GM19468 (cell line): ENCODE data around the gene BOD1L1.

Experiments used
- ATAC-seq: cut with Tn5 transposase; IDR thresholded peaks from one replicate; pipeline ENCODE4 v1.9.1; 2021; ENCODE audit warnings: mild to moderate bottlenecking, moderate library complexity, moderate number of reproducible peaks; ENCODE audit not compliant: unreplicated experiment; ENCODE audit errors: extremely low read depth

The BOD1L1 gene

GRCh38 chr4:13626492-13627177 is 890 bp downstream of the BOD1L1 start:
- ATAC-seq: no peak

- ATAC-seq: no peak
Measured at GRCh38 chr4:13618212-13618806, 9.2 kb downstream of the BOD1L1 start.

GRCh38 chr4:13617801-13618200 is 9.7 kb downstream of the BOD1L1 start:
- ATAC-seq: no peak

GRCh38 chr4:13616597-13616996 is 10.9 kb downstream of the BOD1L1 start:
- ATAC-seq: no peak

DNA sequence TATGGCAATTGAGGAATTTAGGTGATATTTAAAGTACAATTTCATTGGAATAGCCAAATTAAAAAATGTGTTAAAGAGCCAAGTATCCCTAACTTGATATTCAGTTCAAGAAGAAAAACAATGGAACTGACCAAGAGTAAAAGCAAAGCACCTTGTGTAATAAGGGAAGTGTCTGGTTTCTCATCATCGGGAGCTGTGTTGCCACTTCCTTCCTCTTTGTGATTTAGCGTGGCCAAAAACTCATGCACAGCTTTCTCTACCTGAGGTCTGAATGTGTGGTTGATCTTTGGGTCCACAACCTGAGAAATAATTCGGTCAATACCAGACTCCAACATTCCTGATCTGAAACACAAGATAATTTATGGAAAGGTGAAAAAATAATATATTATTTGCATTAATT is 12.4 kb downstream of the BOD1L1 start:
- no peak for ATAC-seq

GRCh38 chr4:13612569-13612968 is 15.0 kb downstream of the BOD1L1 start:
- no peak for ATAC-seq

DNA sequence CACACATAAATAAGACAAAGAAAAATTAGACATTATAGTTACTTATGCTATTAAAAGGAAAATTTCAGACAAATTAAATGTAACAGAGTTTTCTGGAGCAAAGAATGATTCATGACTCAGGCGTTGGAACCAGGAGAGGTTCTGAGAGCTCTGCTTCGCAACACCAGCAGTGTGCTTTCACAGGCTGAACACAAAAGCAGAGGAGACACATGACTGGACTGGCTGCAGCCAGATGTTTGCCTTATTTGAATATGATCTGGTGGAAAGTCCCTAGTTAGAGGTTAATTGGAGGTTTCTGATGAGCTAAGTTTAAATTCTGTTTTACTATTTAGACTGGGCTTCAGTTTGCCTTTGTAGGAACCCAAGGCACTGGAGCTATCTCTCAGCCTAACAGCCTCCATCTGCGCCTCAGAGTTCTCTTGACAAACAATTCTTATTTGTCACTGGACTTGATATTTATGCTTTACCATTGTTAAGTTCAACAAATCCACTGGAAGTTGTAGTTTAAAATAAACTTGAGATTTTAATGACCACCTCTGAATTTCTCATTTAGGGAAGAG is 16.2 kb downstream of the BOD1L1 start:
- peak; percentile 96 for ATAC-seq

DNA sequence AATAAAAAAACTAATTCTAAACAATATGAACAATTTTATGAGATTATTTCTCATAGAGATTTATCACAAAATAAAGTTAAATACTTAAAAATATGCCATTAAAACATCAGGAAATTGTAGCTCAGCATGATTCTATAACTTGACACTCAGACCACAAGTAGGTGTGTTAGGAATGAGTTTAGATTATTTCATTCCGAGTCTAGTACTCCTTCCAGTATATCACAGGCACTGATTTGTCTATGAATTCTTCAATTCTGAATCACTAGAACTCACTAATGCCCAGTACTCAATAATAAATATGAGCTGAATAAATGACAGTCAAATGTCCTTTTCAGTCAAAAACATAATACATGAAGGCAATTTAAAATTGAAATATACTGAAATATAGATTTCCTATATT is 22.2 kb downstream of the BOD1L1 start:
- ATAC-seq: no peak

DNA sequence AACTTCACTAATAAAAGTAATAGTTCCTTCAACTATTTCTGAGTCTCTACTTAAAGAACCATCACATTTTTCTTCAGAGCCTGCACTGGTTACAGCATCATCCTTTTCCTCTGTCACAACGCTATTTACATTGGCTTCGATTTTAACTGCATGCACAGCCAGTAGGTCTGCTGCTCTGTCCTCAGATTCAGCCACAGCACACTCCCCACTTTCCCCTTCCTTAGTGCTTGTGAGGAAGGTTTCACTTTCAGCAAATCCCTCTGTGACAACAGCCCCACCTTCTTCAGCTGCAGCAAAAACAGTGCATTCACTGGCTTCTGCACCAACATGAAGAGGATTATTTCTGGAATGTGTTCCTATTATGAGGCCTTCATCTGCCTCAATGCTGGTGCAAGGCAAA is 25.7 kb downstream of the BOD1L1 start:
- ATAC-seq: no peak

- ATAC-seq: peak; percentile 66
Measured at GRCh38 chr4:13601048-13601447, 26.5 kb downstream of the BOD1L1 start.

- ATAC-seq: no peak
Measured at GRCh38 chr4:13599159-13599558, 28.4 kb downstream of the BOD1L1 start.

DNA sequence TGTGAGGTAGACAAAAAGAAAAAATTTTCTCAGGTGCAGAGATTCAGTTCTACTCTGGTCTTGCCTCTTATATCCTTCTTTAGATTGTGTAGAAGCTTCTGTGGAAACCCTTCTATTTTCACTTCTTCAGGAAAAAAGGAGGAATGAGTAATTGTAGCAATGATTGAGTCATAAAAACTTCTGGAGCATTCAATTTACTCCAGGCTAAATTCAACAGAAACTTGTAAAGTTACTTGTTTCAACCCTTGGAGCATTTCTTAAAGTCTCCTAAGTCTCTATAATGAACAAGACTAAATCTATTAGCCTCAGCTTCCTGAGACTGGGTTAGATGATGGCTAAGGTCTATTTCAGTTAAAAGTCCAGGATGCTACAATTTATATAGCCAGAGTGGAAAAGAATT is 29.9 kb downstream of the BOD1L1 start:
- no peak for ATAC-seq

GRCh38 chr4:13597141-13597540 is 30.4 kb downstream of the BOD1L1 start:
- ATAC-seq: no peak

- ATAC-seq: no peak
Measured at GRCh38 chr4:13592220-13592619, 35.3 kb downstream of the BOD1L1 start.

- no peak for ATAC-seq
Measured at GRCh38 chr4:13590766-13591165, 36.8 kb downstream of the BOD1L1 start.

- no peak for ATAC-seq
Measured at GRCh38 chr4:13588954-13589353, 38.6 kb downstream of the BOD1L1 start.

- no peak for ATAC-seq
Measured at GRCh38 chr4:13584481-13584880, 43.0 kb downstream of the BOD1L1 start.

DNA sequence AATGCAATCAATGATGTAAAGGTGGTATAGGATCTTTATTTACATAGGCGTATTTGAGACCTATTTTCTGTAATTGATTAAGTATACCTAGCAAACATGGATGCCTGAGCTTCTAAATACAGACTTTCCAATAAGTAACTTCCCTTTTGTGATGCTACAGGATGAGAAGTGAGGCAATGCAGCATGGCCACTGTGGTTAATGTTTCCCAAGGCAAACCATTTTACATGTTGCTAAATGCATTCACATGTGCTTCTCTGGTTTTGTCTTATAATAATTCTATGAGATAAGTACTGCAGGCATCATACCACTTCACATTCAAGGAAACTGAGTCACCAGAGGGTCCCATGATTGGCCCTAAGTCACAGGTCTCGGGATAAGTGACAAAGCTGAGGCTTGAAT is 47.5 kb downstream of the BOD1L1 start:
- ATAC-seq: no peak

DNA sequence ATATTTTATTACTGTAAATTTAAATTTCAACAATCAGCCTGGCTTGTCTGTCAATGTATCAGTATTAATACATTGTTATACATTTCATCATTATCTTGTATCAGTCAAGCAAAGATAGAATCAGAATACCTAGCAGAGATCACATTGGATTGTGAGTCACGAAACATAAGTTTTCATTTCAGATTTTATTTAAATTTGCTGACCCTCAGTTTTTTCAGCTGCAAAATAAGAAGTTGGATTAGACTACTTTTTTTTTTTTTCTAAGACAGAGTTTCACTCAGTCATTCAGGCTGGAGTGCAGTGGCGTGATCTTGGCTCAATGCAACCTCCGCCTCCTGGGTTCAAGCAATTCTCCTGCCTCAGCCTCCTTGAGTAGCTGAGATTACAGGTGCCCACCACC is 49.9 kb downstream of the BOD1L1 start:
- ATAC-seq: no peak

GRCh38 chr4:13570916-13571315 is 56.6 kb downstream of the BOD1L1 start:
- ATAC-seq: no peak

- no peak for ATAC-seq
Measured at GRCh38 chr4:13567125-13567524, 60.4 kb downstream of the BOD1L1 start.

DNA sequence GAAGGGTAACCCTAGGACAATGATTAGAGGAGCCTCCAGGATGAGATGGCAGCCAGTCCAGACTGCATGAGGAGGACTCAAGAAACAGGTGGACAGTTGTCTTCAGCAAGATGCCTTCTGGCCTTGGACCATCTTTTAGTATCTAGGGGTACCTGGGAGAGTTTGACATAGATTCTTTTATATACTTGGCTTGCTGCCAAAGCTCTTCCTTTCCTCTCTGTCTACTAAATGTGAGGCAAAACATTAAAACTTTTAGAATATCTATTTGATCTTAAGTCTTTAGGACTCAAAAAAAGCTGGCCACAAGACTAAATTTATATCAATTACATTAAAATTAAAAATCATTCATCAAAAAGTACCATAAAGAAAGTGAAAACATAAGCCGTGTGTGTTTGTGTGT is 64.6 kb downstream of the BOD1L1 start:
- no peak for ATAC-seq
